Stimulated activated CD8-positive, alpha-beta memory T cell treated with anti-CD3 and anti-CD28 coated beads, Interleukin-15, amount 100 ng/mL, for 1 hour (primary cell): ENCODE measurements around the gene ZNF722.
A peak's percentile ranks its signal among the peaks of the same experiment; 100 is the strongest.
"Not testable (repeated sequence)": the region's sequence is repeated elsewhere in the genome, so short reads cannot be mapped to it uniquely, and the experiment has no call there.

Source experiments
- DNase-seq: peaks from one replicate; pipeline ENCODE4 v3.0.0-alpha.2; 2020; ENCODE audit warnings: low read depth

ZNF722 gene

GRCh38 chr7:63998549-63998948, at the start of gene ZNF722:
TSS of gene ZNF722 (plus strand) at chr7:63998849. CDS start at chr7:63998962, 113 bp downstream.
- no peak for DNase-seq

- no peak for DNase-seq
Measured at GRCh38 chr7:63953181-63953580, 45.5 kb upstream of the ZNF722 start.

- DNase-seq: no peak
Measured at GRCh38 chr7:63968629-63969028, 30.0 kb upstream of the ZNF722 start.

GRCh38 chr7:64015496-64015895, 16.8 kb downstream of the ZNF722 start:
- not testable (repeated sequence) for DNase-seq

GRCh38 chr7:64035388-64035787, 36.7 kb downstream of the ZNF722 start:
- DNase-seq: no peak

DNA sequence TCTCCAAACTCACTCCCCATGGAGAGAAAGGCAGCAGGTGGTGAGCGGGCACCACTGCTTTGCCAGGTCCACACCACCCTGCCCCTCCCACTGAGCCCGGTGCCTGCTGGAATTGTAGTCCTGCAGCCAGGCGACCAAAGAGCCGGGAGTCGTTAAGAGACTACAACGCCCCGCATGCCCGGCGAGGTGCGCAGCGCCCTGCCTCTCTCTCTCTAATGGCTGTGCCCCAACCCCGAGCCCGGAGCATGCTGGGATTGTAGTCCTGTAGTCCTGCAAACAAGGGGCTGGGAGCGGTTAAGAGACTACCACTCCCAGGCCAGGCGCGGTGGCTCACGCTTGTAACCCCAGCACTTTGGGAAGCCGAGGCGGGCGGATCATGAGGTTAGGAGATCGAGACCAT, 38.4 kb downstream of the ZNF722 start:
- DNase-seq: no peak

GRCh38 chr7:64045301-64046040, 46.8 kb downstream of the ZNF722 start, which contains the start of gene ZNF727:
TSS of gene ZNF727 (plus strand) at chr7:64045434. CDS start at chr7:64045622, 188 bp downstream.
- DNase-seq: peak; percentile 17

DNA sequence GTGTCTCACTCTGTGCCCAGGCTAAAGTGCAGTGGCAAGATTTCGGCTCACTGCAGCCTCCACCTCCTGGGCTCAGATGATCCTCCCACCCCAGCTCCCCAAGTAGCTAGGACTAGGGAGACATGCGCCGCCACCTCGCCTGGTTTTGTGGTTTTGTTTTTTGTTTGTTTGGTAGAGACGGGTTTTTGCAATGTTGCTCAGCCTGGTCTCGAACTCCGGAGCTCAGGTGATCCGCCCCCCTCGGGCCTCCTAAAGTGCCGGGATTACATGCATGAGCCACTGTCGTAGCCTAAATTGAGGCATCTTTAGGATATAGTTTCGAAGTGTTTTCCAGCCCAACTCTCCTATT, 47.4 kb downstream of the ZNF722 start:
- DNase-seq: no peak
